Iris pigment epithelial cell (primary cell): ENCODE measurements around the gene PHLPP1.
"Not testable (repeated sequence)": the region's sequence is repeated elsewhere in the genome, so short reads cannot be mapped to it uniquely, and the experiment has no call there.

Experiments used
- DNase-seq: peaks from one replicate; pipeline ENCODE4 v3.0.0-alpha.2; 2011; ENCODE audit warnings: low read depth

Gene PHLPP1

GRCh38 chr18:62894681-62895390 is 179.5 kb downstream of the PHLPP1 start:
- peak; percentile 21 for DNase-seq

GRCh38 chr18:62897153-62897552 is 181.8 kb downstream of the PHLPP1 start:
- DNase-seq, result peak; percentile 82

DNA sequence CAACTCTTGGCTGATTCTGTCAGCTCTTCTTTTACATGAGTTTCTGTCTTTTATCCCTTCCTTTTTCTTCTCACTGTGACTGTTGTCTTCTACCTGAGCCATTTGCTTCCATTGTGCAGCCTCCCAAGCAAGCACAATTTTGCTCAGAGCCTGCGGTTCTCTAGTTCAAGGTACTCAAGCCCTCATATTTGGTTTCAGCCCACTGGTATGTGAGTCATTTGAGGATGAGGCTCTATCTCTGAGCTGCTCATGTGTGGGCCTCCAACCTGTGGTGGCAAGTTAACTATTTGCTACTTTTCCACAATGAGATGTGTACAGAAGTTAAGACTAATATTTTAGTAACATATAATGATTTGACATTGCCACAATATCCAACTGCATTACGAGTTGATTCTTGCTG is 183.0 kb downstream of the PHLPP1 start:
- DNase-seq, result peak; percentile 37

DNA sequence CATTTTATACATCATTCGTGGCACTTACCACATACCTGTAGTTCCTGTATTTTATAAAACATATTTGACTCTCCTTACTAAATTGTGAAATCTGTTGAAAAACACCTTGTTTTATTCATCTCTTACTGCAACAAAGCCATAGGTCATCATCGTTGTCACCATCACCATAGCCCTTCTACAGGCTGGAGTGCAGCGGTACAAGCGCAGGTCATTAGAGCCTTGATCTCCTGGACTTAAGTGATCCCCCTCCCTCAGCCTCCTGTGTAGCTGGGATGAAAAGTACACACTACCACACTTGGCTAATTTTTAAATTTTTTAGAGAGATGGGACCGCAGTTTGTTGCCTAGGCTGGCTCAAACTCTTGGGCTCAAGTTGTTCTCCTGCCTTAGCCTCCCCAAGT is 184.2 kb downstream of the PHLPP1 start:
- DNase-seq, result no peak

DNA sequence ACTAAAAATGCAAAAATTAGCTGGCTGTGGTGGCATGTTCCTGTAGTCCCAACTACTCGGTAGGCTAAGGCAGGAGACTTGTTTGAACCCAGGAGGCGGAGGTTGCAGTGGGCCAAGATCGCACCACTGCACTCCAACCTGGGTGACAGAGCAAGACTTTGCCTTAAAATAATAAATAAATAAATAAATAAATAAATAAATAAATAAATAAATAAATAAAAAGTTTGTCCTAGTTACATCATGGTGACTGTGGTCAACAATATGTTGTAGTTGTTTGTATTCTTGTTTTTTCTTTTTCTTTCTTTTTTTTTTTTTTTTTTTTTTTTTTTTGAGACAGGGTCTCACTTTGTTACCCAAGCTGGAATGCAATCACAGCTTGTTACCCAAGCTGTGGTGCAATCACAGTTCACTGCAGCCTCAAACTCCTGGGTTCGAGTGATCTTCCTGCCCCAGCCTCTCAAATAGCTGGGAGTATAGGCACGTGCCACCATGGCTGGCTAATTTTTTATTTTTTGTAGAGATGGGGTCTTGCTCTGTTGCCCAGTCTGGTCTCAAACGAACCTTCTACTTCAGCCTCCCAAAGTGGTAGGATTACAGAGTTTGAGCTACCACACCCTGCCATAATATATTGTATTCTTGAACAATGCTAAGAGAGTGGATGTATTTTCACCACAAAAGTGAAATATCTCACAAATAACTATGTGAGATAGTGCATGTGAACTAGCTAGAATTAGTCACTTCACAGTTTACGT is 185.0 kb downstream of the PHLPP1 start:
- DNase-seq, result no peak

GRCh38 chr18:62902776-62903175 is 187.4 kb downstream of the PHLPP1 start:
- DNase-seq, result no peak

GRCh38 chr18:62904396-62905285 is 189.3 kb downstream of the PHLPP1 start:
- DNase-seq, result no peak

- no peak for DNase-seq
Measured at GRCh38 chr18:62912885-62913284, 197.5 kb downstream of the PHLPP1 start.

DNA sequence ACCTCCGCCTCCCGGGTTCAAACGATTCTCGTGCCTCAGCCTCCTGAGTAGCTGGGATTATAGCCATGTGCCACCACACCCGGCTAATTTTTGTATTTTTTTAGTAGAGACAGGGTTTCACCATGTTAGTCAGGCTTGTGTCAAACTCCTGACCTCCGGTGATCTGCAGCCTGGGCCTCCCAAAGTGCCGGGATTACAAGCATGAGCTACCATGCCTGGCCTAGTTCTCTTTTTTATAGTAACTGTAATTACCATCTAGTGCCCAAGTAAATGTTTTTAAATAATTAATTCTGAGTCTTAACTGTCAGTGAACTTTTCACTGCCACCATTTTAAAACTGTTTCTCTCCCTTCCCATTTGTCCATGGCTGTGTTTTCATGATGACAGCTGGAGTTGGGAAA is 198.5 kb downstream of the PHLPP1 start:
- DNase-seq, result not testable (repeated sequence)

DNA sequence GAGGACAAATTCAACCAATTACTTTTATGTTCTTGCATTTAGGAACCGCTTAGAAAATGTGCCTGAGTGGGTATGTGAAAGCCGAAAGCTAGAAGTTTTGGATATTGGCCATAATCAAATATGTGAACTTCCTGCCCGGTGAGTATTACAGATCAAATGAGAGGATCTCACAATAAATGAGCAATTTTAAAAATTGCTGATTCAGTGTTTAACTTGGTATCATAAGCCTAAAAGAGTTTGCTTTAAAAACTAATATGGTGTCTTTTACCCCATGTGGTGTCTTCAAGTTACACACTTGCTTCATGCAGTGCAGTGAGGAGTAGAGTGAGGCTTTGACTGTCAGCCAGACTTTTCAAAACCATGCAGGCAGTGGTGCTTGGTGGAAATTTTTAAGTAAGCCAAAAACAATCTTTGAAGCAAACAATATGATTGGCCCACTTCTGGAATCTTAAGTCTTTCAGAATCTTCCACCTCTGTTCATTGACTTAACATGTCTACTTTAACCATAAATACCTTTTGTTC is 199.6 kb downstream of the PHLPP1 start:
- DNase-seq, result no peak

GRCh38 chr18:62918361-62918760 is 203.0 kb downstream of the PHLPP1 start:
- no peak for DNase-seq

DNA sequence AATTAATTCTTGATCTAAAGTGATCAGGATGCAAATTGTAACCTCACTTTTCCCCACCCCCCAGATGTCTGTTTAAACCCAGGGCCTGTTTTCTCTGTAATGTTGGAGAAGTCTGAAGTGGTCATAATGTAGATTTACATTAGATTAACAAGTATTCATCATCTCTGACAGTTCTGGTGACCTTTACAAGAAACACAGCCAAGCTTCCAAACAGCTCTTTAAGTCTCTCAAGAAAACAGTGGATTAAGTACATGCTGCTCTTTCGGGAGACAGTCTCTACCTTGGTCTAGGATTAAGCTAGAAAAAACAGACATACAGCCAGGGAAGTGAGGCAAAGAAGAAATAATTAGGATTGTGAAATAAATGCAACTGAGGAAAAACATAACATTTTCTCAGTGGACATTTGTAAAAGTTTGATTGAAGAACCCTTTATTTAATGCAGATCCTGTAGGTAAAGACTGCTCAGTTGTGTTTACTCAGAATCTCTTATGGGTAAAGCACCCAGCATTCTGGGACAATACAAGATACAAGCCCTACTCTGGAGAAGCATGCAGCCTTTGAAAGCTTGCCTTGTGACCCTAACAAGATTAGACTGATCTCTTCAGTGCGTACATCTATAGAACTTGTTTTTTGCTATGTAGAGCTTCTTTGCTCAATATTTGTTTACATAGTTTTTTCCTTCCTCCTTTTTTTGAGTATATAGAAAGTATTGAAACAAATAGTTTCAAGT is 203.9 kb downstream of the PHLPP1 start:
- peak; percentile 64 for DNase-seq

- peak; percentile 40 for DNase-seq
Measured at GRCh38 chr18:62925031-62925688, 209.8 kb downstream of the PHLPP1 start.

GRCh38 chr18:62928326-62928725 is 213.0 kb downstream of the PHLPP1 start:
- peak; percentile 54 for DNase-seq

- DNase-seq, result no peak
Measured at GRCh38 chr18:62933261-62933887, 218.0 kb downstream of the PHLPP1 start.

DNA sequence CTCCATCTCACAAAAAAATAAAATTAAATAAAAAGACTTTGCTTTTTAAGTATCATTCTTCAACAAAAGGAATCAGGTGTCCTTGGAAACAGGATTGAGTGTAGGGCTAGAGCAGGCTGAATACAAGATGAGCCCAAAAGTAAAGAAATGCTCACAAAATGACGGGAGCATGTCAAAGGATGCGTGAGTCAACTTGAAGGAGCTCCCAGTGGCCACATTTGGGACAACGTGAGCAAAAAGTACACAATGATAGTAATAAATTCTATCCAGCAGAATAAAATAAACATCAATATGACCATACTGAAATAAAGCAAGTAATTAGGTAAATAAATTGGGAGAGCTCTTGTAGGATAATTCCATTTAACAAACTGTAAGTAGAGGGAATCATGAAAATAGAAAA is 220.7 kb downstream of the PHLPP1 start:
- no peak for DNase-seq

DNA sequence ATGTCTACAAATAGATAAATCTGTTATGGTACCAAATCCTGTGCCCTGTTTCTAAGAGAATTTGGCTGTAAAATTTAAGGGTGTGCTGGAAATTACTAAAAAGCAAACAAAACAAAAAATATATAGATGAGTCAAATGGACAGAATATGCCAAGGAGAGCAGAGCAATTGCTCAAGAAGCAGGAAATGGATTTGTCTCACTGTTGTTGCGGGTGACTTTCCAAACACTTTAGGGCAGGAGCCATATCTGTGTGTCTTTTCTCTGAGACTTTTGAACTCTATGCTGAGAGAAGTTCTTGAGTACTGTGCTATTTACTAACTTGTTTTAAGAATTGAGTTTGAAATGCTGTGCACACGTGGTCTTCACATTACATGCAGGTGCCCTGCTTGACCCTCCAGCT is 221.7 kb downstream of the PHLPP1 start:
- peak; percentile 71 for DNase-seq

DNA sequence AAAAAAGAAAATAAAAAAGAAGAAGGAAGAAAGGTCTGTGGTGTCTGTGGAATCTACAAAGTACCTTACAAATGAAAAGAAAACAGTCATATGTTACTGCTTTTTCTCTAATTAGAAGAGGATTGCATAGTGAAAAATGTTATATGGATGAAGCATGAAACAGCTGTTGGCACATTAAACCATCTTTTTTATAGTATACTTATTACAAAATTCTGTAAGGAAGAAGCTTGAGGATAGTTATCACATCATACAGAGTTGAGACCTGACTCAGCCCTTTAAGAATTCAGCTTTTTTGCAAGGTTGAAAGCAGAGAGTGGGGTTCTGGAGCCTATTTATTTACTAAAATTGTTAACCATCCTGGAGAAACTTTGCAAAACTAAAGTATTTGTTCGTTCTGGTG is 222.7 kb downstream of the PHLPP1 start:
- peak; percentile 75 for DNase-seq

- no peak for DNase-seq
Measured at GRCh38 chr18:62938487-62938886, 223.1 kb downstream of the PHLPP1 start.

DNA sequence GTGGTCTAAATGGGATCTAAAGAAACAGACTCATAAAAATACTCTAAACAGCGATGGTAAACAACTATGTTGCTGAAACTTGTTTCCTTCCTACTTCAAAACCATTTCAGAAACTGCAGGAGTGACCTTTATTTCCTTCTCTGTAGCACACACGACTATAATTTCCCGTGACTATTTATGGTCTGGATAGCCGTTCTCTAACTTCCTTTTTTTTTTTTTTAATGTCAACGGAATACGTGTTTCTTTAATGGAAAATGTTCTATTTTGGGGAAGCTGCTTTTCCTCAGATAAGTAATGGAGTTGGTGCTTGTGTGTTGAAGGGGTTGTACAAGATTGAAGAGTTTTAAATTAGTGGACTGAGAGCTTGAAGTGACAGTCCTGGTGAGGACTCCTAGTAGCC is 224.1 kb downstream of the PHLPP1 start:
- DNase-seq, result no peak

DNA sequence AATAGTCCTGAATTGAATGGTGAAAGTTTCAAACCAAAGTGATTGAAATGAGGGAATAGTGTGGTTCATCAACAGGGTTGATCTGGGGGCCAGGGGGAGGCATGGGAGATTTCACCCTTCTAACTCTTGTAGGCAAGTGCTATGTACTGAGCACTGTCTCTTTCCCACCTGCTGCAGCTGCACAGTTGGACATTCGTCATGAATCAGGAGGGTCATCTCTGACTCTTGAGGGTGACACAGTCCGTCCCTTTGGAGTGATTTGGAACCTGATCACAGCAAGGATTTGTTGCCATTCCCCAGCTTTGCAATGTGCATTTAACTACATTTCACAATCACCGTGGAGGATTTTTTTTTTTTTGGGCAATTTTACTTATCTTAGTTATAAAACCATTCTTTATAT is 224.6 kb downstream of the PHLPP1 start:
- DNase-seq, result no peak
